ENCODE data around the gene ATAD3A.
"Not testable (repeated sequence)": the region's sequence is repeated elsewhere in the genome, so short reads cannot be mapped to it uniquely, and the experiment has no call there.

Gene ATAD3A

DNA sequence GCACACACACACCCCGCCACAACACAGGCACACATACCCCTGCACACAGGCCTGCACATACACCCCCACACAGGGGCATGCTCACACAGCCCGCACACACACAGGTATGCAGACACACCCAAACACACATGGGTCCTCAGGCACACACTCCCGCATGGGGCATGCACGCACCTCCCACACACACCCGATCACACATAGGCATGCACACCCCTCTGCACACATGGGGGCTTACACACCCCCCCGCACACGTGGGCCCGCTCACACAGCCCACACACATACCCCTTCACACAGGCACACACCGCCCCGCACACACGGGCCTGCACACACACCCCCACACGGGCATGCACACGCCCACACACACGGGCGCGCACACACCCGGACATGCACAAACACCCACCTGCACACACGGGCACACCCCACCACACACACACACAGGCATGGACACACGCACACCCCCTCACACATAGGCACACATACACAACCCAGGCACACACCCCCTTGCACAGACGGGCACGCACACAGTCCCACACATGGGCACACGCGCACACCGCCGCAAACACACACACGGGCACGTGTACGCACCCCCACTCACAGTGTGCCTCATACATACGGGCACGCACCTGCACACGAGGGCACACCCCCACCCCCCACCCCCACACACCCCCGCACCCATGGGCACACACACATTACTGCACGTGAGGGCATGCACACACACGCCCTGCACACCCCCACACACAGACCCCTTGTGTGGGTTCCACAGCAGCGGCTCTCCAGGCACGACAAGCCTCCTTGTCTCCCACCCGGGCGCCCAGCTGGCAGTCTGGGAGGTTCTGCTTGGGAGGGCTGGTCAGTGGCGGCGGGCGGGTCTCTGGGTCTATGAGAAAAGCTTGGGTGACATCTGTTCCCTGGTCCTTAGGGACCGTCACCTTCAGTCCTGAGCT is 32.1 kb upstream of the ATAD3A start:
- H3K9me3 ChIP-seq (ENCODE audit: low read length) = no peaks in the 10 kb centered on the region
- no peaks in the 10 kb centered on the region for H3K4me1 ChIP-seq (ENCODE audit: insufficient read depth, low read length)
- peaks cover 23% of the 10 kb centered on the region for H3K36me3 ChIP-seq (ENCODE audit: insufficient read depth, low read length)
- H3K4me3 ChIP-seq (ENCODE audit: low read depth in 1 of 2, low read length in 2 of 2) = no peak overlapping the region
- no peak overlapping the region for H3K27ac ChIP-seq (ENCODE audit: low read depth, low read length)
- H3K27me3 ChIP-seq (ENCODE audit: control insufficient read depth in 1 of 2, insufficient read depth in 2 of 2, low read length in 2 of 2) = no peaks in the 10 kb centered on the region
- H3K9ac ChIP-seq (ENCODE audit: low read length) = no peak overlapping the region

DNA sequence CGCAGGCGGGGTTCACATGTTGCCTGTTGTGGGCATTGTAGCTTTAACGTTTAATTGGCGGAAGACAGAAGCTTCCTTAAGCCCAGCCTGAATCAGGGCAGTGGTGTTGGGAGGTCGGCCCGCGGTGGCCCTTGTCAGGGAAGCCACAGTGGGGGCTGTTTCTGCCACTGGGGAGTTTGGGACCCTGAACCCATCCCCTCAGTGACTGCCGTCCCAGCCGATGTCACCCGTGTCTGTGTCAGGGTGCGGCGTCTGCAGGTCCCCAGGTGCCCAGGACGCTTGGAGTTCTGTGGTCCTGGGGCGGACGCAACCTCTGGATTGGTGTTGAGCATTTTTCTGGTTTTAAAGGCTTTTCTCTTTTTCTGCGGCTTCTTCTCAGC is 31.5 kb upstream of the ATAD3A start:
- H3K4me3 ChIP-seq (ENCODE audit: low read depth in 1 of 2, low read length in 2 of 2); H3K4me1 ChIP-seq (ENCODE audit: insufficient read depth, low read length); H3K27ac ChIP-seq (ENCODE audit: low read depth, low read length); H3K27me3 ChIP-seq (ENCODE audit: control insufficient read depth in 1 of 2, insufficient read depth in 2 of 2, low read length in 2 of 2); H3K9me3 ChIP-seq (ENCODE audit: low read length); H3K9ac ChIP-seq (ENCODE audit: low read length): not testable (repeated sequence)
- H3K36me3 ChIP-seq (ENCODE audit: insufficient read depth, low read length) = peaks cover 23% of the 10 kb centered on the region

DNA sequence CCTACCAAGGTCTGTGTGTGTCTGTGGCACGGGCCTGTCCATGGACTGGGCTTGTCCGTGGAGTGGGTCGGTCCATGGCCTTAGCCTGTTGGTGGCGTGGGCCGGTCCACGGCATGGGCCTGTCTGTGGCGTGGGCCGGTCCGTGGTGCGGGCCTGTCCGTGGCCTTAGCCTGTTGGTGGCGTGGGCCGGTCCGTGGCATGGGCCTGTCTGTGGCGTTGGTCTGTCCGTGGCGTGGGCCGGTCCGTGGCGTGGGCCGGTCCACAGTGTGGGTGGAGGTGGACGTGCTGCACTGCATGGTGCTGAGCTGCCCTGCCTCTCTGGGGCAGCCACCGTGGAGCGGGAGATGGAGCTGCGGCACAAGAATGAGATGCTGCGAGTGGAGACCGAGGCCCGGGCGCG is 30.2 kb upstream of the ATAD3A start:
- not testable (repeated sequence) for H3K9me3 ChIP-seq (ENCODE audit: low read length); H3K4me1 ChIP-seq (ENCODE audit: insufficient read depth, low read length); H3K9ac ChIP-seq (ENCODE audit: low read length); H3K27ac ChIP-seq (ENCODE audit: low read depth, low read length); H3K4me3 ChIP-seq (ENCODE audit: low read depth in 1 of 2, low read length in 2 of 2); H3K27me3 ChIP-seq (ENCODE audit: control insufficient read depth in 1 of 2, insufficient read depth in 2 of 2, low read length in 2 of 2)
- peaks cover 23% of the 10 kb centered on the region for H3K36me3 ChIP-seq (ENCODE audit: insufficient read depth, low read length)

DNA sequence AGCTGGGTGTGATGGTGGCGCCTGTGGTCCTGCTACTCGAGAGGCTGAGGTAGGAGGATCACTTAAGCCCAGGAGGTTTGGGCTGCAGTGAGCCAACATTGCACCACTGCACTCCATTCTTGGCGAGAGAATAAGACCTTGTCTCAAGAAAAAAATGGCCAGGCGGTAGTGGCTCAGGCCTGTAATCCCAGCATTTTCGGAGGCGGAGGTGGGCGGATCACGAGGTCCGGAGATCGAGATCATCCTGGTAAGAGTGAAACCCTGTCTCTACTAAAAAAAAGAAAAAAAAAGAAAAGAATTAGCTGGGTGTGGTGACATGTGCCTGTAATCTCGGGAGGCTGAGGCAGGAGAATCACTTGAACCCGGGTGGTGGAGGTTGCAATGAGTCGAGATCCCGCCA is 29.1 kb upstream of the ATAD3A start:
- Histone ChIP-seq H3K27me3 (ENCODE audit: control insufficient read depth in 1 of 2, insufficient read depth in 2 of 2, low read length in 2 of 2) (no peaks in the 10 kb centered on the region), H3K36me3 (ENCODE audit: insufficient read depth, low read length) (peaks cover 21% of the 10 kb centered on the region), H3K9ac (ENCODE audit: low read length) (no peak overlapping the region), H3K4me1 (ENCODE audit: insufficient read depth, low read length) (no peaks in the 10 kb centered on the region), H3K9me3 (ENCODE audit: low read length) (no peaks in the 10 kb centered on the region), H3K27ac (ENCODE audit: low read depth, low read length) (no peak overlapping the region), H3K4me3 (ENCODE audit: low read depth in 1 of 2, low read length in 2 of 2) (no peak overlapping the region)

DNA sequence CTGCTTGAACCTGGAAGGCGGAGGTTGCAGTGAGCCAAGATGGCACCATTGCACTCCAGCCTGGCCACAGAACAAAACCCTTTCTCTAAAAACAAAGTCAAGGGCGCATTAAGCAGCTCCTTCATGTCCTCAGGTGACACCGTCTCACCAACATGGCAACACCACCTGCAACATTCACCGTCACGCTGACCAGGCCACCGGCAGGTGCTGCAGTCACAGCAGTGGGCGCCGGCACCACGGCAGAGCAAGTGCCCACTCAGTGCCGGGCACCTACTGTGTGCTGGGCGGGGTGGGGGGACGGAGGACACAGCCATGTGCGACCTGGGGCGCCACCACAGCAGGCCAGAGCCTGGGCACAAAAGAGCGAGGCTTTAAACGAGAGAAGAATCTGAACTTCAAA is 28.2 kb upstream of the ATAD3A start:
- H3K36me3 ChIP-seq (ENCODE audit: insufficient read depth, low read length) = peaks cover 22% of the 10 kb centered on the region

DNA sequence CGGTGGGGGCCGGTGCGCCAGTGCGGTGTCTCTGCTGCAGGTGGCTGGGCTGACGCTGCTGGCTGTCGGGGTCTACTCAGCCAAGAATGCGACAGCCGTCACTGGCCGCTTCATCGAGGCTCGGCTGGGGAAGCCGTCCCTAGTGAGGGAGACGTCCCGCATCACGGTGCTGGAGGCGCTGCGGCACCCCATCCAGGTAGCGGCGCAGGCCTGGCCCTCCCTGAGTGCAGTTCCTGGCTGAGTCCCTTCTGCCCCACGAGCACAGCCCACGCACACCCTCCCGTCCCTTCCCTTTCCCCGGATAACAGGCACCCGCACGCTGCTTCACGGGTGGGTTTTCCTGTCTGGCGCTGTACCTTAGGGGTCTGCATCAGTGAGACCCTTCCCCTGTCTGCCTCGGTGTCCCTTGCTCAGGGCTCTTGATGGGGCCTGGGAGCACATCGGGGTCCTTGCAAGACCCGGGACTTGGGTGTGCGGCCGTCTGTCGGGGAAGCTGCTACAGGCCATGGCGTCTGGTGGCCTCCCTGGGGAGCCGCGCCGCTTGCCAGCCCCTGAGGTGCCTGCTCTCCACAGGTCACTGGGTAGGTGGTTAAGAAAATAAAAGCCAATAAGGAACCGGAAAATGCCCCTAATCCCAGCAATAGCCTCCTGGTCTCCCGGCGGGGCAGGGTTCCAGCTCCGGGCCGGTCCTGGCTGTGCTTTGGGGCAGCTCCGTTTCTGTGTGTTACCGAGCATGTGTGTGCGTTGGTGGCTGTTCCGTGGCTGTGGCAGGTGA is 26.8 kb upstream of the ATAD3A start:
- H3K27ac ChIP-seq (ENCODE audit: low read depth, low read length); H3K9me3 ChIP-seq (ENCODE audit: low read length); H3K4me3 ChIP-seq (ENCODE audit: low read depth in 1 of 2, low read length in 2 of 2); H3K9ac ChIP-seq (ENCODE audit: low read length); H3K27me3 ChIP-seq (ENCODE audit: control insufficient read depth in 1 of 2, insufficient read depth in 2 of 2, low read length in 2 of 2); H3K4me1 ChIP-seq (ENCODE audit: insufficient read depth, low read length): not testable (repeated sequence)
- H3K36me3 ChIP-seq (ENCODE audit: insufficient read depth, low read length) = peaks cover 22% of the 10 kb centered on the region

More for the DNA sequence above, 28.2 kb upstream of the ATAD3A start:
- H3K4me3 ChIP-seq (ENCODE audit: low read depth in 1 of 2, low read length in 2 of 2) = no peak overlapping the region
- H3K4me1 ChIP-seq (ENCODE audit: insufficient read depth, low read length) = no peaks in the 10 kb centered on the region
- no peak overlapping the region for H3K9ac ChIP-seq (ENCODE audit: low read length)
- no peaks in the 10 kb centered on the region for H3K27me3 ChIP-seq (ENCODE audit: control insufficient read depth in 1 of 2, insufficient read depth in 2 of 2, low read length in 2 of 2)
- H3K9me3 ChIP-seq (ENCODE audit: low read length) = no peaks in the 10 kb centered on the region
- H3K27ac ChIP-seq (ENCODE audit: low read depth, low read length) = no peak overlapping the region

DNA sequence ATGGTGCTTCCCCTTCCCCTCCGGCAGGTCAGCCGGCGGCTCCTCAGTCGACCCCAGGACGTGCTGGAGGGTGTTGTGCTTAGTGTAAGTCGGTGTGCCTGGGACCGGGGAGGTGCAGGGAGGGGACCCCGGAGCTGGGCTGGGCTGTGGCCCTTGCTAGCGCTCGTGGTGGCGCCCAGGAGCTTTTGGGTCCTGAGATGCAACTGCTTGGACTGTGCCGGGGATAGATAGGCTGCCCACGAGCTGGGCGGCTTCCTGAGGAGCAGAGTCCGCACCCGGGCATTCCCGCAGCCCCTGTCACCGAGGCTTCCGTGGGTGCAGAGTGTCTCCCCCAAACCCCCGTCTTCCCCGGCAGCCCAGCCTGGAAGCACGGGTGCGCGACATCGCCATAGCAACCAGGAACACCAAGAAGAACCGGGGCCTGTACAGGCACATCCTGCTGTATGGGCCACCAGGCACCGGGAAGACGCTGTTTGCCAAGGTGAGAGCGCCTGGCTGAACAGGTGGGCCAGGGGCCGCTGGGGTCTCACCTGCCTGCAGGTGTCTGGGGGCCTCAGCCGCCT is 26.1 kb upstream of the ATAD3A start:
- peaks cover 25% of the 10 kb centered on the region for H3K36me3 ChIP-seq (ENCODE audit: insufficient read depth, low read length)
- H3K4me3 ChIP-seq (ENCODE audit: low read depth in 1 of 2, low read length in 2 of 2); H3K4me1 ChIP-seq (ENCODE audit: insufficient read depth, low read length); H3K9ac ChIP-seq (ENCODE audit: low read length); H3K27me3 ChIP-seq (ENCODE audit: control insufficient read depth in 1 of 2, insufficient read depth in 2 of 2, low read length in 2 of 2); H3K9me3 ChIP-seq (ENCODE audit: low read length); H3K27ac ChIP-seq (ENCODE audit: low read depth, low read length): not testable (repeated sequence)

DNA sequence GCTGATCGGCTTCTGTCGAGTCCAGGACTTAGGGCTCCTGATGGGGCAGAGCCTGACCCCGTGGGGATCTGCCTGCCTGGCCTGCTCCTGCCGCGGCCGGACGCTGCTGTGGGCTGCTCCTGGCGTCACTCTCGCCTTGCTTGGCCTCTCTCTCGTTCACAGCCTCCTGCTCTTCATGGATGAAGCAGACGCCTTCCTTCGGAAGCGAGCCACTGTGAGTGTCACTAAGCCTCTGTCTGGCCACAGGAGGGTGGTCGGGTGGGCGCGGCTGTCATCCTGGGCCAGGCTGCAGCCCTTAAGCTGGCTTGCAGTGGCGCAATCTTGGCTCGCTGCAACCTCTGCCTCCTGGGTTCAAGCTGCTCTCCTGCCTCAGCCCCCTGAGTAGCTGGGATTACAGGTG is 24.3 kb upstream of the ATAD3A start:
- Histone ChIP-seq H3K4me3 (ENCODE audit: low read depth in 1 of 2, low read length in 2 of 2) (no peak overlapping the region), H3K36me3 (ENCODE audit: insufficient read depth, low read length) (peaks cover 33% of the 10 kb centered on the region)

DNA sequence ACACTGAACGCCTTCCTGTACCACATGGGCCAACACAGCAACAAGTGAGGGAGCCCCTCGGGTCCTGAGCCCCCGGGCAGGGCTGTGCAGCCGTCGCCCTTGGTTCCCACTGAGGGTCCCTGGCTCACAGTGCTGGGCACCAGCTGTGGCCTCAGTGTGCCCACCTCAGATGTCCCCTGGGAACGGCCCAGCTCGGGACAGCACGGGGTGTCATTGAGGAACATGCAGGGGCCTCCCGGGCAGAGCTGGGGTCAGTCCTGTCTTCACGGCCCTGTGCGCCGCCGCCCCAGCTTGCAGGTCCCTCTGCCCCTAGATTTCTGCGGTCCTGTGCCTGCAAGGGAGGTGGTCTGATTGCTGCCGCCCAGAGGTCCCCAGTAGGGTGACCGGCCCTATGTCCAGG is 22.7 kb upstream of the ATAD3A start:
- Histone ChIP-seq H3K27ac (ENCODE audit: low read depth, low read length) (no peak overlapping the region), H3K4me1 (ENCODE audit: insufficient read depth, low read length) (no peaks in the 10 kb centered on the region), H3K9me3 (ENCODE audit: low read length) (no peaks in the 10 kb centered on the region), H3K9ac (ENCODE audit: low read length) (no peak overlapping the region), H3K36me3 (ENCODE audit: insufficient read depth, low read length) (peaks cover 28% of the 10 kb centered on the region), H3K4me3 (ENCODE audit: low read depth in 1 of 2, low read length in 2 of 2) (no peak overlapping the region), H3K27me3 (ENCODE audit: control insufficient read depth in 1 of 2, insufficient read depth in 2 of 2, low read length in 2 of 2) (no peaks in the 10 kb centered on the region)

More for the DNA sequence above, 24.3 kb upstream of the ATAD3A start:
- no peak overlapping the region for H3K27ac ChIP-seq (ENCODE audit: low read depth, low read length)
- no peaks in the 10 kb centered on the region for H3K27me3 ChIP-seq (ENCODE audit: control insufficient read depth in 1 of 2, insufficient read depth in 2 of 2, low read length in 2 of 2)
- no peaks in the 10 kb centered on the region for H3K9me3 ChIP-seq (ENCODE audit: low read length)
- H3K9ac ChIP-seq (ENCODE audit: low read length) = no peak overlapping the region
- H3K4me1 ChIP-seq (ENCODE audit: insufficient read depth, low read length) = no peaks in the 10 kb centered on the region

DNA sequence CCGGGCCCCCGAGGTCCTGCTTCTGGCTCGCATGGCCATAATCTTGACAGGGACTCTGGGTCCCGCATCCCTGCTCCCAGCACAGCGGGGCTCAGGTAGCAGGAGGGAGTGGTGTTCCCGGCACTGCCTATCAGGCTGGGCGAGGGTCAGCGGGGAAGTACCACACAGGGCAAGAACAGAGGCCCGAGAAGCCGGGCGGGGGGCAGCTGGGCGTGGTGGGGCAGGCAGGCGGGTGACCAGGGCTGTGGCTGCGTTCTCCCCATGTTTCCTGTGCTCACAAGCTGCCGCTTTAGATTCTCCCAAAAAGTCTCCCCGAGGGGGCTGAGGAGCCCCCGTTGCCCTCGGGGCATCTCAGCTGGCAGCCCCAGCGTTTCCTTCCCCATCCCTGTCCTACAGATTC is 22.1 kb upstream of the ATAD3A start:
- Histone ChIP-seq H3K4me1 (ENCODE audit: insufficient read depth, low read length) (no peaks in the 10 kb centered on the region), H3K4me3 (ENCODE audit: low read depth in 1 of 2, low read length in 2 of 2) (no peak overlapping the region), H3K36me3 (ENCODE audit: insufficient read depth, low read length) (peaks cover 28% of the 10 kb centered on the region), H3K9ac (ENCODE audit: low read length) (no peak overlapping the region), H3K27ac (ENCODE audit: low read depth, low read length) (no peak overlapping the region), H3K9me3 (ENCODE audit: low read length) (no peaks in the 10 kb centered on the region), H3K27me3 (ENCODE audit: control insufficient read depth in 1 of 2, insufficient read depth in 2 of 2, low read length in 2 of 2) (no peaks in the 10 kb centered on the region)

DNA sequence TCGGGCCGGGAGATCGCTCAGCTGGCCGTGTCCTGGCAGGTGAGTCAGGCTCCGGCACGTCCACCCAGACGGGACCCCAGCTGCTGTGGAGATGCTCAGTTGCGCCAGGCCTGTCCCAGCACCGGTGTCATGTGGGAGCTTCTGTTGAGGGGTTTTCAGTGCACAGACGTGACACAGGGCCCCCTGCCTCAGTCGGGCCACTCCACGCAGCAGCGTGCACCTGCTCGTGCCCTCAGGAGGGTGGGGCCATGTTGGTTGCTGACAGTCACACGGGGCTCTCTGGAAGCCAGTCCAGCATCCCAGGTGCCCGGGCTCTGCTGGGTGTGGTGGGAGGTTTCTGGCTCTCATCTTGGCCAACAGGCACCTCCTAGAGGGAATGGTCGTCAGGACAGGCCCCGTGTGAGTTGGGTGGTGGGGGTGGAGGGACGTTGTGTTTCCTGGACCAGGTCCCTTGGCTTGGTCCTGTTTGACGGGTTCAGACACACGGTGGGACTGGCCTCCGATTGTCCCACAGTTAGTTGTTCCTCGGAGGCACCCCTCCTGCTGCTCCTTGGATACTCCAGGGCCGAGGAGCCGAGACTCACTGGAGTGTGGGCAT is 21.2 kb upstream of the ATAD3A start:
- Histone ChIP-seq H3K27ac (ENCODE audit: low read depth, low read length) (no peak overlapping the region), H3K27me3 (ENCODE audit: control insufficient read depth in 1 of 2, insufficient read depth in 2 of 2, low read length in 2 of 2) (no peaks in the 10 kb centered on the region), H3K9me3 (ENCODE audit: low read length) (no peaks in the 10 kb centered on the region), H3K4me1 (ENCODE audit: insufficient read depth, low read length) (no peaks in the 10 kb centered on the region), H3K36me3 (ENCODE audit: insufficient read depth, low read length) (peaks cover 28% of the 10 kb centered on the region), H3K4me3 (ENCODE audit: low read depth in 1 of 2, low read length in 2 of 2) (no peak overlapping the region), H3K9ac (ENCODE audit: low read length) (no peak overlapping the region)

Measured in muscle layer of colon (tissue), 2 donors.